ENCODE data around the gene LRP5. TPM values are rescaled to one million over a fixed set of nuclear protein-coding genes. Genes with fewer than 3 reads are reported as not detected.

LRP5 gene
- total RNA-seq, 1 donor from 2014 or later: 38.7 TPM

DNA sequence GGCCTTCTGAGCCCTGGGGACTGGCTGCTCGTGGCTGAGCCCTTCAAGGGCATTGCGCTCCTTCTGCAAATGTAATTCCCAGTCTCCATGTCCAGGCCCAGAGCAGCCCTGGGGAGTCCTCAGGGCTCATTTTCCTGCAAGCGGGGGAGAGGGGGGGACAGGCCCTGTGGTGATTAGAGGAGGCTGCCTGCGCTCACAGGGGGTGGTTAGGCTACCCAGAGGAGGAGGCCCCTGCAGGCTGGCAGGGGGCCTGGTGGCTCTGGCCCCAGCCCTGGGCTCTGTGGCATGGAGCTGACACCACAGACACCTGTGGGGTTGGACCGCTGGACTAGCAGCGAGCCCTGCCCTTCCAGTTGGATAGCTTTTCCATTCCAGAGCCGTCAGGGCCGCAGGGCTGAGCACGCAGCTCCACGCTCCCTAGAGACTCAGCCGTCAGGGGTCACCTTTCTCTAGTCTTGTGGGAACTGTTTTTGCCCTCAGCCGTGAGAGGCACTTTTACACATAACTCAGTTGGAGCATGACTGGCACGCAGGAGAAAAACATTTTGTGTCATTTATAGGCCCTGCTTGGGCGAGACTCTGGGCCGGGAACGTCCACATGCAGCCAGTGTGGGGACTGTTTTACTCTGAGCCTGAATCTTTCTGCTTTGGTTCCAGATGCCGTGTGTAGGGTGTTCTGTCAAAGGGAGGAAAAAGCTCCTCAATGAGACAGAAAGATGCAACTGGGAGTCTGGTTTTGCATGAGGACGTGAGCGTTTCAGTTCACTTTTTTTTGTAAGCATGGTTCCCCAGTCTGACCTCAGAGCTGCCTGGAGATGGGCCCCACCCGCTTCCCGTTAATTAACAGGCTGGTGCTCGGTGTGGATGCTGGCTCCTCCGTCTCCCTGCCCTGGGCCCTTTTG lies 58.1 kb downstream of the LRP5 start:
- H3K36me3 Mint-ChIP-seq (ENCODE audit: low read depth): peaks cover 23% of the 10 kb centered on the region
- no peaks in the 10 kb centered on the region for H3K9me3 Mint-ChIP-seq (ENCODE audit: low read depth)
- H3K4me1 Mint-ChIP-seq (ENCODE audit: low read depth): peaks cover 79% of the 10 kb centered on the region
- H3K4me3 Mint-ChIP-seq (ENCODE audit: unreplicated experiment): no peak overlapping the region
- H3K27me3 Mint-ChIP-seq (ENCODE audit: low read depth): no peaks in the 10 kb centered on the region
- TF ChIP-seq, protein P1, sequence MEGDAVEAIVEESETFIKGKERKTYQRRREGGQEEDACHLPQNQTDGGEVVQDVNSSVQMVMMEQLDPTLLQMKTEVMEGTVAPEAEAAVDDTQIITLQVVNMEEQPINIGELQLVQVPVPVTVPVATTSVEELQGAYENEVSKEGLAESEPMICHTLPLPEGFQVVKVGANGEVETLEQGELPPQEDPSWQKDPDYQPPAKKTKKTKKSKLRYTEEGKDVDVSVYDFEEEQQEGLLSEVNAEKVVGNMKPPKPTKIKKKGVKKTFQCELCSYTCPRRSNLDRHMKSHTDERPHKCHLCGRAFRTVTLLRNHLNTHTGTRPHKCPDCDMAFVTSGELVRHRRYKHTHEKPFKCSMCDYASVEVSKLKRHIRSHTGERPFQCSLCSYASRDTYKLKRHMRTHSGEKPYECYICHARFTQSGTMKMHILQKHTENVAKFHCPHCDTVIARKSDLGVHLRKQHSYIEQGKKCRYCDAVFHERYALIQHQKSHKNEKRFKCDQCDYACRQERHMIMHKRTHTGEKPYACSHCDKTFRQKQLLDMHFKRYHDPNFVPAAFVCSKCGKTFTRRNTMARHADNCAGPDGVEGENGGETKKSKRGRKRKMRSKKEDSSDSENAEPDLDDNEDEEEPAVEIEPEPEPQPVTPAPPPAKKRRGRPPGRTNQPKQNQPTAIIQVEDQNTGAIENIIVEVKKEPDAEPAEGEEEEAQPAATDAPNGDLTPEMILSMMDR (IDR thresholded peaks at IDR 0.05): peak; percentile 6
- DNase-seq (ENCODE audit: low spot score): no peak
- peak overlapping the region; percentile 95 for H3K27ac Mint-ChIP-seq (ENCODE audit: unreplicated experiment)

DNA sequence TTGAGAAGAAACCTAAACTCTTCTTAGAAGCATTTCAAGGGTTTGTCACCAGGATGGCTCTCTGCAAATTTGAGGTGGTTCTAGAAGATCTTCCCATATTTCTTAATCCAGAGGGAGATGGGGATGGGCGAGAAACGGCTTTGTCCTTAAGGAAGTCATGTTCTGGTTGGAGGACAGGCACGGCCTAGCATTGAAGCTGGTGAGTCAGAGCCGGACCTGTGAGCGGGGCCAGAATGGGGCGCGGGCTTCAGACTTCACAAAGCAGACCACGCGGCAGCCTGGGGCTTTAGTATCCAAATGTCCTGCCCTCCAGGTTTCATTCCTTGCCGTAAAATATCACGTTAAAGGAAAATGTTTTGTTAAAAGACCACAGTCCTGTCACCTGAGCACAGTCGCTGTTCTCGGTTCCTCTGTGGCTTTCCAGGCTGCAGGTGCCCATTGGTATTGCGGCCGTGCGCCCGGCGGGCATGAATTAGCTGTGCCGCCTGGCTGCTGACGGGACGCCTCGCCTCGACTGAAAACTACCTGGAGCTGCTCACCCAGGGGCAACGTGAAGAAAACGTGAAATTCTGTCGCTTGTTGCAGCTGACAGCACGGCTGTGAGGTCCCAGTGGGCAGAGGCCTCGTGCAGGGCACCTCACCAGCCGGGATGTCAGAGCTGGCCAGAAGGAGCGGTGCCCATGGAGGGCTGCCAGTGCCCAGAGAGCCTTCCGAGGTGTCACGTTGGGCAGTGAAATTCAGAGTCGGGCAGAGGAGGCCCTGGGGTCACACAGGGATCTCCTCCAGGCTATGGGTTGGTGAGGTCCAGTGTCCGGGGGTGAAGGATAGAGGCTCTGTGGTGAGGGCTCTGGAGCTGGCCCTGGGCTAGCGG lies 59.0 kb downstream of the LRP5 start:
- TF ChIP-seq, protein P1 (IDR thresholded peaks at IDR 0.05): no peak
- DNase-seq (ENCODE audit: low spot score): no peak
- peaks cover 21% of the 10 kb centered on the region for H3K36me3 Mint-ChIP-seq (ENCODE audit: low read depth)
- peak overlapping the region; percentile 41 for H3K4me3 Mint-ChIP-seq (ENCODE audit: unreplicated experiment)
- no peaks in the 10 kb centered on the region for H3K9me3 Mint-ChIP-seq (ENCODE audit: low read depth)
- peaks cover 78% of the 10 kb centered on the region for H3K4me1 Mint-ChIP-seq (ENCODE audit: low read depth)
- H3K27me3 Mint-ChIP-seq (ENCODE audit: low read depth): no peaks in the 10 kb centered on the region
- peak overlapping the region; percentile 95 for H3K27ac Mint-ChIP-seq (ENCODE audit: unreplicated experiment)

DNA sequence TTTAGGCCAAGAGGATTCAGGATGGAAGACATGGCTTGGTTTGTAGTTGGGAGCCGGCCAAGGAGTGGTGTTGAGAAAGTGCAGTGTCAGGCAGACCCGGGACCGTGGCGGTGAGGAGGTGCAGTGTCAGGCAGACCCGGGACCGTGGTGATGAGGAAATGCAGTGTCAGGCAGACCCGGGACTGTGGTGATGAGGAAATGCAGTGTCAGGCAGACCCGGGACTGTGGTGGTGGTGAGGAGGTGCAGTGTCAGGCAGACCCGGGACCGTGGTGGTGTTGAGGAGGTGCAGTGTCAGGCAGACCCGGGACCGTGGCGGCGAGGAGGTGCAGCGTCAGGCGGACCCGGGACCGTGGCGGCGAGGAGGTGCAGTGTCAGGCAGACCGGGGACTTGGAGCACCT lies 59.7 kb downstream of the LRP5 start:
- DNase-seq (ENCODE audit: low spot score): no peak
- Mint-ChIP-seq H3K4me3 (ENCODE audit: unreplicated experiment) (peak overlapping the region; percentile 41), H3K36me3 (ENCODE audit: low read depth) (peaks cover 16% of the 10 kb centered on the region), H3K27ac (ENCODE audit: unreplicated experiment) (peak overlapping the region; percentile 95), H3K4me1 (ENCODE audit: low read depth) (peaks cover 78% of the 10 kb centered on the region), H3K9me3 (ENCODE audit: low read depth) (no peaks in the 10 kb centered on the region), H3K27me3 (ENCODE audit: low read depth) (no peaks in the 10 kb centered on the region)
- TF ChIP-seq, protein P1 (IDR thresholded peaks at IDR 0.05): no peak

DNA sequence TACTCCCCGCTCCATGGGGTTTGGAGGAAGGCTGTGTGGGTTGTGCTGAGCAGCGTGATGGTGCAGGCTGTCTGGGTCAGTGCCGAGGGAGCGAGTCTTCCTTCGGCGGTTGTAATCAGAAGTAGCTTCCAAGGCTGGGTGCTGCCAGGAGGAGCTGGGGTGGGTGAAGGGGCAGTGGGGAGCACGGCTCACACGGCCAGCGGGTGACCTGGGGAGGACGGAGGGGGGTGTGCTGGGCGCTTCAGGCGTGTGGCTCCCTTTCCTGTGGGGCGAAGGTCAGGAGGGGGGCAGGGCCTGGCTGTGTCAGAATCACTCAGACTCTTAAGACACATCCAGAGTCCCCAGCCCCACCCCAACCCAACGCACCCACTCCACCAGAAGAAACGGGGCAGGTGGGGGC lies 60.2 kb downstream of the LRP5 start:
- Mint-ChIP-seq H3K27ac (ENCODE audit: unreplicated experiment) (peak overlapping the region; percentile 95), H3K9me3 (ENCODE audit: low read depth) (no peaks in the 10 kb centered on the region), H3K27me3 (ENCODE audit: low read depth) (no peaks in the 10 kb centered on the region), H3K4me1 (ENCODE audit: low read depth) (peaks cover 75% of the 10 kb centered on the region), H3K4me3 (ENCODE audit: unreplicated experiment) (no peak overlapping the region), H3K36me3 (ENCODE audit: low read depth) (peaks cover 13% of the 10 kb centered on the region)
- TF ChIP-seq, protein P1 (IDR thresholded peaks at IDR 0.05): no peak
- no peak for DNase-seq (ENCODE audit: low spot score)

DNA sequence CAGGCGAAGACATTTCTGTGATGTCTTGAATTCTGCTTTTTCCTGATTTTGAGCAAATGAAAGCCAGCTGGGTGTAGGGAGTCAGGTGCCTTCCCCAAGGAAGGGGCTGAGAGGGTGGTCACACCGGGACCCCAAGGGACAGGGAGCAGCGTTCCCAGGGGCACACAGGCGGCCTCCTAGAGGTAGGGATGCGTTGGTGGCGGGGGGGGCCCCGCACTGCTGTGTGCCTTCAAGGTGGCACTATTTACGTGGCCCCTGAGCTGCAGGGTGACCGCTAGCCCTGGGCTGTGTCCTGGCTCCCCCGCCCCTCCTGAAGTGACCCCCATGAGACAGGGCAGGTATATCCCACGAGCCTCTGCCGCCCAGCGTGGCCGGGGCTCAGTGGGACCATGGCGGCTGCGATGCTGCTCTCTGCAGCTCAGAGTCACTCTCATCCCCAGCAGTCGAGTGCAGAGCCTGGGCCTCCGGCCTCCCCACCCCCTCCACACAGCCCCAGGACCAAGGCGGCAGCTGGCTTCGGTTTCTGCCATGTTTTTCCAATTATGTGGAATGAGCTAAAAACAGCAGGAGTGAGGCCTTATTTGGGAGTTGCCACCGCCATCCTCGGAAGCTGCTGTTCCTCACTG lies 60.9 kb downstream of the LRP5 start:
- no peak for DNase-seq (ENCODE audit: low spot score)
- Mint-ChIP-seq H3K9me3 (ENCODE audit: low read depth) (no peaks in the 10 kb centered on the region), H3K27ac (ENCODE audit: unreplicated experiment) (peak overlapping the region; percentile 98), H3K4me1 (ENCODE audit: low read depth) (peaks cover 70% of the 10 kb centered on the region), H3K4me3 (ENCODE audit: unreplicated experiment) (no peak overlapping the region), H3K36me3 (ENCODE audit: low read depth) (peaks cover 9% of the 10 kb centered on the region), H3K27me3 (ENCODE audit: low read depth) (no peaks in the 10 kb centered on the region)
- TF ChIP-seq, protein P1 (IDR thresholded peaks at IDR 0.05): no peak

Measured in chondrocyte (in vitro differentiated cells).